ENCODE data around the gene VGLL4.
A peak's percentile ranks its signal among the peaks of the same experiment; 100 is the strongest.

The VGLL4 gene

DNA sequence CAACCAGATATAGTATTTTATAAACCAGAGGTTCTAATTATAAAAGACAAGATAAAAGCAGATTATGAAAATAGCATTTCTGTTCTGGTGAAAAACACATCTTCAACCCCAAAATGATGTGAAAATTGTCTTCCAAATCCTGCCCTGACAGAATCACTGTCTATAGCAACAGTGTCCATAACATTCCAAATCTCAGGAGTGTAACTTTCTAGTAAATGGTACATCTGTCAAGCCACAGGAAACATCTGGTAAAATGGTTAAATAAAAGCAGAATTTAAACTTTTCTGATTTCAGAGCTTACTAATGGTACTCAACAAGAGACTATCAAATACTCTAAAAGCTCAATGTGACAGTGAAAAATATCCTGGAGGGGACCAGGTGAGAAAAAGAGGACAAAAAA is 60.5 kb downstream of the VGLL4 start:
- no peaks in the 10 kb centered on the region for H3K9me3 Mint-ChIP-seq
- TF ChIP-seq, protein P1, sequence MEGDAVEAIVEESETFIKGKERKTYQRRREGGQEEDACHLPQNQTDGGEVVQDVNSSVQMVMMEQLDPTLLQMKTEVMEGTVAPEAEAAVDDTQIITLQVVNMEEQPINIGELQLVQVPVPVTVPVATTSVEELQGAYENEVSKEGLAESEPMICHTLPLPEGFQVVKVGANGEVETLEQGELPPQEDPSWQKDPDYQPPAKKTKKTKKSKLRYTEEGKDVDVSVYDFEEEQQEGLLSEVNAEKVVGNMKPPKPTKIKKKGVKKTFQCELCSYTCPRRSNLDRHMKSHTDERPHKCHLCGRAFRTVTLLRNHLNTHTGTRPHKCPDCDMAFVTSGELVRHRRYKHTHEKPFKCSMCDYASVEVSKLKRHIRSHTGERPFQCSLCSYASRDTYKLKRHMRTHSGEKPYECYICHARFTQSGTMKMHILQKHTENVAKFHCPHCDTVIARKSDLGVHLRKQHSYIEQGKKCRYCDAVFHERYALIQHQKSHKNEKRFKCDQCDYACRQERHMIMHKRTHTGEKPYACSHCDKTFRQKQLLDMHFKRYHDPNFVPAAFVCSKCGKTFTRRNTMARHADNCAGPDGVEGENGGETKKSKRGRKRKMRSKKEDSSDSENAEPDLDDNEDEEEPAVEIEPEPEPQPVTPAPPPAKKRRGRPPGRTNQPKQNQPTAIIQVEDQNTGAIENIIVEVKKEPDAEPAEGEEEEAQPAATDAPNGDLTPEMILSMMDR (IDR thresholded peaks at IDR 0.05; ENCODE audit: unreplicated experiment in 3 of 3) = no peak
- peak overlapping the region; percentile 67 to 82 (median 80) for H3K4me3 Mint-ChIP-seq
- H3K36me3 Mint-ChIP-seq (ENCODE audit: low read depth) = peaks cover 49% of the 10 kb centered on the region
- H3K27ac Mint-ChIP-seq = peak overlapping the region; percentile 98 to 99 (median 98)
- H3K4me1 Mint-ChIP-seq = peaks cover 84% of the 10 kb centered on the region
- H3K27me3 Mint-ChIP-seq (ENCODE audit: low read depth) = no peaks in the 10 kb centered on the region

DNA sequence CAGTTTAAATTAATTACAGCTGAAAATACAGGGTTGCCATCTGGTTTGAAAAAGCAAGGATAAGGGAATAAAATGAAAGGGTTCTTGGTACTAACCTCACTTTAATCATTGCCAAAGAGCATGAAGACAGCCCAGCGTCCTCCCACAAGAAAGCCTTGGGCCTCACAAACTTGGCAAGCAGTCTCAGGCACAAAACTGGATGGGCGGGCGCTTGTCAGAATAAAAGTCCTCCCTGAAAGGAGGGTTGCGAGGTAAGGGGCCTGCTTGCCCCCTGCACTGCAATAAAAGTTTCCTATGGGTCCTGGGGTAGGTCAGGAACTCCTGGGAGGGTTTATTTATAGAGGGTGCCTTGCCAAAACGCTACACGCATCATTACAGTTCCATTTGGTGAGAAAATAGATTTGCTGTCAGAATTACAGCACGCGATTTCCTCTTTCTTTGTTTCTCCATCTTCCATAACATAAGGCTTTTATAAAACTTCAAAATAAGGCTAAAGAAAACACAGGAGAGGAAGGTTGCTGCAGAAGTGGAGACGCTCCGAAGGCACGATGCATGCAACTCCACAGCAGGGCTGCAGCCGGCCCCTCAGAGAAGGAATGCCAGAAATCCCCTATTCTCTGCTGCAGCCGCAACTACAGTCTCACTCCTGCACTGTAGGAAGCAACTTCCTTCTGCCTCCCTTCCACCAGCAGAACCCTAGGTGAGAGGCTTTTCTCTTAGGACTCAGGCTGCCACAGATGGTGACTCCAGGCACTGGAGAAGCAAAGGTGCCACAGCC is 61.3 kb downstream of the VGLL4 start:
- Mint-ChIP-seq H3K4me1 (peaks cover 84% of the 10 kb centered on the region), H3K27me3 (ENCODE audit: low read depth) (no peaks in the 10 kb centered on the region), H3K9me3 (no peaks in the 10 kb centered on the region), H3K36me3 (ENCODE audit: low read depth) (peaks cover 46% of the 10 kb centered on the region), H3K4me3 (peak overlapping the region; percentile 67 to 82 (median 80)), H3K27ac (peak overlapping the region; percentile 98 to 99 (median 98))
- TF ChIP-seq, protein P1 (IDR thresholded peaks at IDR 0.05; ENCODE audit: unreplicated experiment in 3 of 3) = no peak

DNA sequence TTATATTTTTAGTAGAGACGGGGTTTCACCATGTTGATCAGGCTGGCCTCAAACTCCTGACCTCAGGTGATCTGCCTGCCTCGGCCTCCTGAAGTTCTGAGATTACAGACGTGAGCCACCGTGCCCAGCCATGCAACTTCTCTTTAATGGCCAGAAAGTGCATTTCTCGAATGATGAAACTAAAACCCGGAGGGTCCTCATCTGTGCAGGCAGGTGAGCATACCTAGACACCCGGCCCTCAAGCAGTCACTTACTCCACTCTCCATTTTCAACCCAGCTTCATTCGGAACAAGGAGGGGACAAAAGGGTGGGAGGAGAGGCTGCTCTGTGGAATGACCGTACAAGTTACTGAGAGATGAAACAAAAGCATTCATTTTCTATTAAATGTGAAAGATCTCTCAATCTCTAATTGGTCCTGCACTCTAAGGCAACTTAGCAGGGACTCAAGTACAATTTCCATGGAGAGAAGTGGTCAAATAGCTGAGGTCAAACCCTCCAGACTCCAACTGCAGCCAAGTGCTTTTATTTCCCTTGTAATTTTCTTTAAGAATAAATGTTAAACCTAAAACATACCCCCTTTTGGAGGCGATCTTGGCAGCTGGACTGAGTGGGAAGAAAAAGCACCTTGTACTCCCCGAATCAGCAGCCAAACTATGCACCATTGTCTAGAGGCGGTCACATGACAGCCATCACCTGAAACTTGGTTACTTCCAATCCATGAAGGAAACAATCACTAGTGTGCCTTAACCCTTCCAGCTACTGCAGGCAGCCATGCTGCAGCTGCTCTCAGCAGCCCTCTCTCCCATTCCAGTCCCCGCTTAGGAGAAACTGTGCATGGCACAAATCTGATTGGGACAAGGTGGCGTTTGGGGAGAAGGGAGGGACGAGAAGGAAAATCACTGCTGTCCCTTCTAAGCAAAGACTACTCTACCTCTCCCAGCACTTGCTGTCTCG is 62.2 kb downstream of the VGLL4 start:
- Mint-ChIP-seq H3K27me3 (ENCODE audit: low read depth) (no peaks in the 10 kb centered on the region), H3K36me3 (ENCODE audit: low read depth) (peaks cover 40% of the 10 kb centered on the region), H3K4me3 (peak overlapping the region; percentile 67 to 82 (median 80)), H3K4me1 (peaks cover 85% of the 10 kb centered on the region), H3K27ac (peak overlapping the region; percentile 98 to 99 (median 98)), H3K9me3 (no peaks in the 10 kb centered on the region)
- TF ChIP-seq, protein P1 (IDR thresholded peaks at IDR 0.05; ENCODE audit: unreplicated experiment in 3 of 3) = no peak

DNA sequence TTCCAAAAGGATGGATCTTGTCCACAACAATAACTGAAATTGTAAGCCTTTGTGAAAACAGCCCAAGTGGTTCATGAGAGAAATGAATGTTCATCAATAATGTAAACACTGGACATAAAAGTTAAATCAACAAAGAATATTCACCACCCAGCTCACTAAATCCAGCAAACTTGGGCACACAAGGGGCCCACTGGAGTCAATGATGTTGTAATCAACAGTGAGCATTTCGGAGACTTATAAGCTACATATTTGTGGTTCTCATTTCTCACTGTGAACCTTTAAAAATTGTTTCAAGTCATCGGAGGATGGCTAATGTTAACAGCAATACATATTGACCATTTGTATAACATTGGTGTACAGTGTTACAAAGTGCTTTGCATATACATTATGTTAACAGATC is 63.1 kb downstream of the VGLL4 start:
- H3K27me3 Mint-ChIP-seq (ENCODE audit: low read depth) = no peaks in the 10 kb centered on the region
- TF ChIP-seq, protein P1 (IDR thresholded peaks at IDR 0.05; ENCODE audit: unreplicated experiment in 3 of 3) = no peak
- H3K27ac Mint-ChIP-seq = peak overlapping the region; percentile 83 to 98 (median 94)
- peaks cover 85% of the 10 kb centered on the region for H3K4me1 Mint-ChIP-seq
- H3K4me3 Mint-ChIP-seq = no peak overlapping the region
- H3K9me3 Mint-ChIP-seq = no peaks in the 10 kb centered on the region
- H3K36me3 Mint-ChIP-seq (ENCODE audit: low read depth) = peaks cover 31% of the 10 kb centered on the region

DNA sequence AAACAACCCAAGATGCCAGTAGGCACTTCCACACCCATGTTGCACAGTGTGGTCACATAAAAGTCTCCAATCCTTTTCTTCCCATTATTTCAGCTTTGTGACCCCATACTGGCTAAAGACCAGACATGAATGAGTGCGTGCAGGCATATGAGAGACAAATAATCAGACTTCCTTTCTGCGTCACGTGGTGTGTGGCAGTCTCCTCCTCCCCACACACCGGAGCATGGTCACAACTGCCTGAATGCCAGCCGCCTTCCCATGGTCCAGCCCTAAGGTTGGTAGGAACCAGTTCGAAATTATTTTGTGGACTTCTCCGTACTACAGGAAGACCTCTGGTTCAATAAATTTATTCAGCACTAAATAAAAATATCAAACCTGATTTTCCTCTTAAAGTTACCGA is 65.5 kb downstream of the VGLL4 start:
- Mint-ChIP-seq H3K36me3 (ENCODE audit: low read depth) (peaks cover 38% of the 10 kb centered on the region), H3K27ac (peak overlapping the region; percentile 35 to 61 (median 59)), H3K4me1 (peaks cover 84% of the 10 kb centered on the region), H3K4me3 (no peak overlapping the region), H3K9me3 (no peaks in the 10 kb centered on the region), H3K27me3 (ENCODE audit: low read depth) (no peaks in the 10 kb centered on the region)
- TF ChIP-seq, protein P1 (IDR thresholded peaks at IDR 0.05; ENCODE audit: unreplicated experiment in 3 of 3) = no peak

All from nephron (organoid).